HUDEP-2 (cell line): Measurements from ENCODE around the gene CPNE7.

Source experiments
- DNase-seq, 76 experiments: peaks; one replicate each; lab custom pipeline; 2025; ENCODE audit not compliant: unreplicated experiment in 76 of 76; lab: John Stamatoyannopoulos, UW

Gene CPNE7

GRCh38 chr16:89645122-89645521, 69.6 kb downstream of the CPNE7 start:
- no peak for DNase-seq

GRCh38 chr16:89646270-89646669, 70.7 kb downstream of the CPNE7 start:
- DNase-seq: no peak
